AG04450 (cell line): ENCODE results near the gene PPP1R15A. TPM values are rescaled to one million over a fixed set of nuclear protein-coding genes. Genes with fewer than 3 reads are reported as not detected.

ENCODE experiments used
- CTCF ChIA-PET: fragments of 300-600, 350-600 bp; formaldehyde crosslinking; extraction: SDS; loops from one replicate; lab custom pipeline; 2022; ENCODE audit warnings: antibody characterized with exemption, inconsistent platforms; lab: Charles Lee
- POLR2A ChIA-PET: fragments of 350-600 bp; formaldehyde crosslinking; extraction: SDS; loops from one replicate; lab custom pipeline; 2021; ENCODE audit warnings: antibody characterized with exemption, inconsistent platforms; lab: Yijun Ruan, JAX
- DNase-seq: peaks from one replicate; pipeline ENCODE4 v3.0.0-alpha.2; 2011; ENCODE audit warnings: low read depth, low spot score
- H3K27ac ChIP-seq: one replicate; pipeline ENCODE4 v1.5.1; 2012; ENCODE audit warnings: low read depth, low read length, control low read depth
- H3K27me3 ChIP-seq: one replicate; pipeline ENCODE4 v1.6.0; 2012; ENCODE audit warnings: low read length; ENCODE audit not compliant: control insufficient read depth, insufficient read depth
- H3K4me3 ChIP-seq: 2 replicates; pipeline ENCODE4 v1.5.1; 2011; ENCODE audit warnings: mild to moderate bottlenecking, low read depth, low read length, control low read depth
- H3K9me3 ChIP-seq: 2 replicates; pipeline ENCODE4 v1.5.1; 2012; ENCODE audit warnings: low read length; ENCODE audit not compliant: control insufficient read depth, insufficient read depth
- polyA plus RNA-seq: library from polyadenylated mRNA; depleted of rRNA; stranded (reverse); fragments of >200 nt; gene quantifications from 2 replicates; pipeline ENCODE4 v1.2.3, GENCODE V29; 2011
- TF ChIP-seq, protein P1 (sequence below): IDR thresholded peaks from 2 replicates; pipeline ENCODE4 v1.5.1; 2011; ENCODE audit warnings: low read depth, low read length, control low read depth, inconsistent platforms

Gene PPP1R15A
- polyA plus RNA-seq, 1 experiment, result 36.5 TPM

DNA sequence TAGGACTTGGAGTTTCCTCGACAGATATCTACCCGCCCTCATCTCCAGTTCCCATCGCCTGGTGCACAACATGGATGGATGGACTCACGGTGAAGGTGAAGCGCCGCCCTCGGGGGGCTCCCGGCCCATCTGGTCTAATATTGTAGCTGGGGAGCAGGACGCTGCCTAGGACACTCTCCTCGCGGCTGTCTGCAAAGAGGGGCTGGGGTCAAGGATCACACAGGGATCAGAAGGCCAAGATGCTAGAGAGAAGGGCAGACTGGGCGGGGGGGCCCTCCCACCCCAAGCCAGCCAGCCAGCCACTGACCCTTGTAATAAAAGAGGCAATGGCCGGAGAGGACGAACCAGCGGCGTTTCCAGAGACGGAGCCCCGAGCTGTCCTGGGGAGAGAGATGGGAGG lies 10.9 kb upstream of the PPP1R15A start:
- TF ChIP-seq, protein P1, sequence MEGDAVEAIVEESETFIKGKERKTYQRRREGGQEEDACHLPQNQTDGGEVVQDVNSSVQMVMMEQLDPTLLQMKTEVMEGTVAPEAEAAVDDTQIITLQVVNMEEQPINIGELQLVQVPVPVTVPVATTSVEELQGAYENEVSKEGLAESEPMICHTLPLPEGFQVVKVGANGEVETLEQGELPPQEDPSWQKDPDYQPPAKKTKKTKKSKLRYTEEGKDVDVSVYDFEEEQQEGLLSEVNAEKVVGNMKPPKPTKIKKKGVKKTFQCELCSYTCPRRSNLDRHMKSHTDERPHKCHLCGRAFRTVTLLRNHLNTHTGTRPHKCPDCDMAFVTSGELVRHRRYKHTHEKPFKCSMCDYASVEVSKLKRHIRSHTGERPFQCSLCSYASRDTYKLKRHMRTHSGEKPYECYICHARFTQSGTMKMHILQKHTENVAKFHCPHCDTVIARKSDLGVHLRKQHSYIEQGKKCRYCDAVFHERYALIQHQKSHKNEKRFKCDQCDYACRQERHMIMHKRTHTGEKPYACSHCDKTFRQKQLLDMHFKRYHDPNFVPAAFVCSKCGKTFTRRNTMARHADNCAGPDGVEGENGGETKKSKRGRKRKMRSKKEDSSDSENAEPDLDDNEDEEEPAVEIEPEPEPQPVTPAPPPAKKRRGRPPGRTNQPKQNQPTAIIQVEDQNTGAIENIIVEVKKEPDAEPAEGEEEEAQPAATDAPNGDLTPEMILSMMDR, result no peak
- DNase-seq, result no peak
- POLR2A ChIA-PET, result no interaction called here
- CTCF ChIA-PET, result interaction anchor here (0.9 to 1.3 kb wide), 3 partner anchors 17 to 74 kb away, joined by 3 read pairs; no protein-coding TSS in a partner anchor
- Histone ChIP-seq H3K9me3 (no peaks in the 10 kb centered on the region; the same call in 1 of the 2 replicates), H3K27ac (no peak overlapping the region), H3K4me3 (no peak overlapping the region), H3K27me3 (no peaks in the 10 kb centered on the region)

GRCh38 chr19:48862827-48863226 lies 9.4 kb upstream of the PPP1R15A start:
- TF ChIP-seq, protein P1, result no peak
- ChIA-PET POLR2A (no interaction called here), CTCF (no interaction called here)
- Histone ChIP-seq H3K9me3 (no peaks in the 10 kb centered on the region; the same call in 1 of the 2 replicates), H3K4me3 (no peak overlapping the region), H3K27me3 (no peaks in the 10 kb centered on the region), H3K27ac (no peak overlapping the region)
- no peak for DNase-seq

DNA sequence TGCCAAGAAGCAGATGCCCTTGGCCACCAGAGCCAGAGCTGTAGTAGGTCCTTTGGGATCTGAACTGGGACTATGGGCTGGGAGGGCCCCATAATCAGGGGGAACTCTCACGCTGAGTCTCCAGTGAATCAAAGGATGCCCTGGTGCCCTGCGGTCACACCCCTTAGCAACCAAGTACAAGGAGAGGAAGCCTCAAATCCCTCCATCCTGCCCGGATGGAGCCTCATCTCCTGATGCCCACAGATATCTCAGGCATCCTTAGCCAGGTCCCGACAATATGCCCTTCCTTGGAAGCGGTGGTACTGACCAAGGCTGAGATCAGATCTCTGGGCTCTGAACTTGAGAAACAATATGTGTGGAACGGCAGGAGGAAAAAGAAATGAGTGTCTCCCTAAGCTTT lies 5.5 kb upstream of the PPP1R15A start:
- Histone ChIP-seq H3K27me3 (no peaks in the 10 kb centered on the region), H3K27ac (no peak overlapping the region), H3K4me3 (peak overlapping the region; percentile 75), H3K9me3 (no peaks in the 10 kb centered on the region)
- DNase-seq, result no peak
- CTCF ChIA-PET, result interaction anchor here (0.5 to 0.7 kb wide), 2 partner anchors 104 to 344 kb away, joined by 3 read pairs; no protein-coding TSS in a partner anchor
- TF ChIP-seq, protein P1, result no peak
- POLR2A ChIA-PET, result no interaction called here

GRCh38 chr19:48867123-48867745 lies 5.0 kb upstream of the PPP1R15A start:
- ChIA-PET POLR2A (interaction anchor here (0.6 to 0.7 kb wide), 2 partner anchors 29 to 38 kb away, joined by 4 to 7 read pairs; no protein-coding TSS in a partner anchor), CTCF (interaction anchor here (0.7 kb wide), 1 partner anchor 103 kb away, joined by 3 read pairs; no protein-coding TSS in a partner anchor)
- H3K4me3 ChIP-seq, result peak overlapping the region; percentile 75
- TF ChIP-seq, protein P1, result no peak
- no peaks in the 10 kb centered on the region for H3K27me3 ChIP-seq
- no peak for DNase-seq
- H3K27ac ChIP-seq, result no peak overlapping the region
- H3K9me3 ChIP-seq, result no peaks in the 10 kb centered on the region; the same call in 1 of the 2 replicates

GRCh38 chr19:48867746-48868113 lies 4.5 kb upstream of the PPP1R15A start:
- CTCF ChIA-PET, result interaction anchor here (0.9 to 1.4 kb wide), 2 partner anchors 26 to 103 kb away, joined by 3 to 4 read pairs; no protein-coding TSS in a partner anchor
- Histone ChIP-seq H3K9me3 (peaks cover 4% of the 10 kb centered on the region; the same call in 1 of the 2 replicates), H3K27me3 (no peaks in the 10 kb centered on the region), H3K27ac (peak overlapping the region; percentile 73), H3K4me3 (peak overlapping the region; percentile 75)
- DNase-seq, result no peak
- TF ChIP-seq, protein P1, result no peak
- POLR2A ChIA-PET, result interaction anchor here (0.6 to 1.2 kb wide), 4 partner anchors 28 to 187 kb away, joined by 4 to 7 read pairs (median 5); no protein-coding TSS in a partner anchor
